GM23248 (cell line): ENCODE data around the gene AMPD3. TPM values are rescaled to one million over a fixed set of nuclear protein-coding genes. Genes with fewer than 3 reads are reported as not detected.
A peak's percentile ranks its signal among the peaks of the same experiment; 100 is the strongest.

Source experiments
- DNase-seq: peaks from one replicate; pipeline ENCODE4 v3.0.0-alpha.2; 2015
- H2AFZ ChIP-seq: fragments of 200-600 bp; sonication (generic); 2 replicates; pipeline ENCODE4 v1.6.1; 2016; ENCODE audit warnings: antibody characterized with exemption
- H3F3A ChIP-seq: fragments of 200-600 bp; sonication (generic); 2 replicates; pipeline ENCODE4 v1.6.1; 2016; ENCODE audit warnings: mild to moderate bottlenecking, antibody characterized with exemption, mixed run types; ENCODE audit not compliant: insufficient read depth
- H3K27ac ChIP-seq: fragments of 200-600 bp; sonication (generic); 2 replicates; pipeline ENCODE4 v1.5.1; 2016; ENCODE audit warnings: mild to moderate bottlenecking
- H3K27me3 ChIP-seq: fragments of 200-600 bp; sonication (generic); replicated peaks from 2 replicates; pipeline ENCODE4 v1.6.1; 2016; ENCODE audit warnings: mild to moderate bottlenecking; ENCODE audit not compliant: insufficient read depth
- H3K36me3 ChIP-seq: fragments of 200-600 bp; sonication (generic); 2 replicates; pipeline ENCODE4 v1.6.1; 2016; ENCODE audit warnings: low read depth, mild to moderate bottlenecking
- H3K4me1 ChIP-seq: fragments of 200-600 bp; sonication (generic); 2 replicates; pipeline ENCODE4 v1.6.1; 2016; ENCODE audit warnings: mild to moderate bottlenecking; ENCODE audit not compliant: insufficient read depth
- H3K4me2 ChIP-seq: fragments of 200-600 bp; sonication (generic); one replicate; pipeline ENCODE4 v1.6.1; 2016; ENCODE audit warnings: mild to moderate bottlenecking; ENCODE audit not compliant: unreplicated experiment
- H3K4me3 ChIP-seq: fragments of 200-600 bp; sonication (generic); 2 replicates; pipeline ENCODE4 v1.5.1; 2016; ENCODE audit warnings: mild to moderate bottlenecking
- H3K79me2 ChIP-seq: fragments of 200-600 bp; sonication (generic); 2 replicates; pipeline ENCODE4 v1.6.1; 2016; ENCODE audit warnings: mild to moderate bottlenecking; ENCODE audit not compliant: insufficient read depth
- H3K9ac ChIP-seq: fragments of 200-600 bp; sonication (generic); 2 replicates; pipeline ENCODE4 v1.6.1; 2016; ENCODE audit warnings: mild to moderate bottlenecking
- H3K9me2 ChIP-seq: fragments of 200-600 bp; sonication (generic); 2 replicates; pipeline ENCODE4 v1.6.1; 2016; ENCODE audit warnings: mixed run types, mild to moderate bottlenecking, moderate library complexity; ENCODE audit not compliant: insufficient read depth
- H3K9me3 ChIP-seq: fragments of 200-600 bp; sonication (generic); one replicate; pipeline ENCODE4 v1.6.1; 2017; ENCODE audit warnings: low read depth
- H4K20me1 ChIP-seq: fragments of 200-600 bp; sonication (generic); 2 replicates; pipeline ENCODE4 v1.6.0; 2016; ENCODE audit not compliant: insufficient read depth
- EZH2 ChIP-seq: fragments of 200-600 bp; sonication (generic); IDR thresholded peaks from 2 replicates; pipeline ENCODE4 v1.6.1; 2018; ENCODE audit warnings: antibody characterized with exemption, mild to moderate bottlenecking; ENCODE audit not compliant: insufficient read depth, poor library complexity, severe bottlenecking
- EZH2phosphoT487 ChIP-seq: fragments of 200-600 bp; sonication (generic); IDR thresholded peaks from 2 replicates; pipeline ENCODE4 v1.6.1; 2018; ENCODE audit warnings: antibody characterized with exemption, moderate library complexity, mild to moderate bottlenecking, low read depth; ENCODE audit not compliant: insufficient read depth
- WGBS, 2 experiments: methylation state at CpG; one replicate each; pipeline ENCODE4 v1.1.6; 2015 to 2017; ENCODE audit warnings: low lambda C conversion rate in 2 of 2, low coverage in 1 of 2; ENCODE audit errors: missing lambda C conversion rate in 2 of 2; 5-methylcytosine and 5-hydroxymethylcytosine counted together
- in situ Hi-C: fragments of 300-500 bp; cut with MboI; formaldehyde crosslinking; loops from 2 replicates; pipeline ENCODE4 v1.15.0; 2020
- polyA plus RNA-seq: library from polyadenylated mRNA; unstranded; fragments of >200 nt; fragmentation: Nextera tagmentation; extraction: Ambion mirVana; gene quantifications from 2 replicates; pipeline ENCODE4 v1.2.1, GENCODE V29; 2016
- total RNA-seq: library from RNA; depleted of rRNA; stranded (reverse); fragments of >200 nt; shearing (Covaris generic); gene quantifications from 2 replicates; pipeline ENCODE4 v1.2.3, GENCODE V29; 2014

Gene AMPD3
- total and polyA plus RNA-seq, 2 experiments from 2014 or later: 3.3 to 4.9 TPM

DNA sequence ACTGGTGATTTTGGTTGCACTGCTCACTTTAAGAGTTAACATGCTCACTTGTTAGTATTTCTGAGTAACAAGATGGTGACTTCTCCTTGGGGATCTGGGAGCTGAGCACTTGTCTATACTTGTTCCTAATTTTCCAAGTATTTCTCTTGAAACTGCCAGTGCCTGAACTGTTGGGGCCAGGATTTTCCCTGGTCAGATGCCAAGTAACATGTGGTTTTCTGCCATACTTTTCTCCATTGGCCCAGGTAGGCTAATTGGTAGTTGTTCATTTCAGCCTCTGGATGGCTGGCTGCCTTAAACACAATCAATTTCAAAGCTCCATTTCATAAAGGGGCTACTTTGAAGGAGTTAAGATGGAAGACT is 50.9 kb downstream of the AMPD3 start:
- no peak overlapping the region for H3K27ac ChIP-seq
- H3K4me1 ChIP-seq: no peaks in the 10 kb centered on the region
- no peaks in the 10 kb centered on the region for H3F3A ChIP-seq
- DNase-seq: no peak
- H3K9me3 ChIP-seq: no peaks in the 10 kb centered on the region
- TF ChIP-seq EZH2phosphoT487: no peak
- TF ChIP-seq EZH2: no peak
- no peak overlapping the region for H3K4me2 ChIP-seq
- no peaks in the 10 kb centered on the region for H3K79me2 ChIP-seq
- H3K9me2 ChIP-seq: no peaks in the 10 kb centered on the region
- H3K9ac ChIP-seq: no peak overlapping the region
- no peaks in the 10 kb centered on the region for H3K27me3 ChIP-seq
- H2AFZ ChIP-seq: no peak overlapping the region
- no peak overlapping the region for H3K4me3 ChIP-seq
- H3K36me3 ChIP-seq: no peaks in the 10 kb centered on the region
- in situ Hi-C loops: no loop called here
- H4K20me1 ChIP-seq: no peaks in the 10 kb centered on the region

DNA sequence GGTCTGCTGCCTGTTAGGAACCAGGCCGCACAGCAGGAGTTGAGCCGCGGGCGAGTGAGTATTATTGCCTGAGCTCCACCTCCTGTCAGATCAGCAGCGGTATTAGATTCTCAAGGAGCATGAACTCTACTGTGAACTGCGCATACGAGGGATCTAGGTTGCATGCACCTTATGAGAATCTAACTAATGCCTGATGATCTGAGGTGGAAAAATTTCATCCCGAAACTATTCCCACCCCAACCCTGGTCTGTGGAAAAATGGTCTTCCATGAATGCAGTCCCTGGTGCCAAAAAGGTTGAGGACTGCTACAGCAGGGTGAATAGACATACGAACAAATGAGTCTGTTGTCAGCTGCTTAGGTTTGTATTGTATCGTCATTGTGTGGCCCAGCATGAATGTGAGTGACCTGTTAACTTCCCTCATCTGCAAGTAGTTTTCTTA is 56.1 kb downstream of the AMPD3 start:
- no peaks in the 10 kb centered on the region for H4K20me1 ChIP-seq
- TF ChIP-seq EZH2: no peak
- TF ChIP-seq EZH2phosphoT487: no peak
- H2AFZ ChIP-seq: no peak overlapping the region
- in situ Hi-C loops: no loop called here
- no peaks in the 10 kb centered on the region for H3K9me2 ChIP-seq
- no peaks in the 10 kb centered on the region; the same call in 1 of the 2 replicates for H3K36me3 ChIP-seq
- no peak overlapping the region for H3K27ac ChIP-seq
- H3K4me3 ChIP-seq: no peak overlapping the region
- H3K9me3 ChIP-seq: no peaks in the 10 kb centered on the region
- no peaks in the 10 kb centered on the region for H3K27me3 ChIP-seq
- H3K4me1 ChIP-seq: peaks cover 14% of the 10 kb centered on the region
- no peak overlapping the region for H3K4me2 ChIP-seq
- no peak for DNase-seq
- WGBS, 2 experiments: 83 to 86% methylated on average over 10 of the region's 10 CpGs
- H3F3A ChIP-seq: peaks cover 15% of the 10 kb centered on the region
- H3K79me2 ChIP-seq: no peaks in the 10 kb centered on the region
- H3K9ac ChIP-seq: no peak overlapping the region

DNA sequence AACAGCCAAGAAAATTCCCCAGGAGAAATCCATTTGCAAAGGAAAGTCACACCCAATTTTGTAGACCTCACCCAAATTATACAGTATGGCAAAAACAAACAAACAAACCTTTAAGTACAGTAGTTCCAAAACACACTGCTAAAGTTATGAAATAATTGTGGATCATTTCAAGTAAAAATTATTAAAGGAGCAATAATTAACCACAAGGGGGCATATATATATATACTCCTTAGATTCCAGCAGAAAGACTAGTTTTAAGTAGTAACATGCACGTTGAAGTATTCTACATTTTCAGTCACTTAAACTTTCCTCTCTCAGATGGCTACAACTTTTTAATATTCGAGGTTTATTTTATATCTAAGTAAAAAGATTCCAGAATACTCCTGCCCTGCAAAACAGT is 59.1 kb downstream of the AMPD3 start:
- Histone ChIP-seq H4K20me1 (no peaks in the 10 kb centered on the region), H2AFZ (no peak overlapping the region), H3K9ac (no peak overlapping the region), H3K4me3 (no peak overlapping the region), H3K79me2 (no peaks in the 10 kb centered on the region), H3K27me3 (no peaks in the 10 kb centered on the region), H3K9me3 (no peaks in the 10 kb centered on the region), H3F3A (peaks cover 15% of the 10 kb centered on the region), H3K4me1 (peaks cover 14% of the 10 kb centered on the region), H3K4me2 (peak overlapping the region; percentile 2), H3K36me3 (no peaks in the 10 kb centered on the region; the same call in 1 of the 2 replicates), H3K27ac (peak overlapping the region; percentile 48), H3K9me2 (no peaks in the 10 kb centered on the region)
- DNase-seq: peak; percentile 64
- WGBS, 2 experiments: 28 to 30% methylated on average over 2 of the region's 2 CpGs
- in situ Hi-C loops: no loop called here
- TF ChIP-seq EZH2 (no peak), EZH2phosphoT487 (no peak)

DNA sequence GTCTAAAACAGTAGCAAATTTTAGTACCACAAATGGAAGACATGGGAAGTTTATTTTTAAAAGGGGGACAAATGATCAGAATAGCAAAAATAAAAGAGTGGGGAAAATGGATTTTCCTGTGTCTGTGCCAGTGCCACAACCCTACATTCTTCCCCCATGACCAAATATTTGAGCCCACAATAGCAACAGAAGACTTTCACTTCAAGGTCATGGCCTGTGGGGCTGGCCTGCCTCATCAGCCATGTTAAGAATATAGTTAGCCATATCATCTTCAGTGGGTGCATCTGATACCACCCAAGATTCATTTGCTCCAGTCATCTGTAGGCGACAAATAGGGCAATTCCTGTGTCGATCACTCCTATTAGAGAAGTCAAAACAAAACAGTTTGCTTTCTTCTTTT is 59.6 kb downstream of the AMPD3 start:
- WGBS, 2 experiments: 98% methylated on average over 2 of the region's 2 CpGs
- Histone ChIP-seq H3K4me2 (peak overlapping the region; percentile 2), H3K4me1 (peaks cover 14% of the 10 kb centered on the region), H4K20me1 (no peaks in the 10 kb centered on the region), H3K9me2 (no peaks in the 10 kb centered on the region), H3K4me3 (no peak overlapping the region), H3K9me3 (no peaks in the 10 kb centered on the region), H3F3A (peaks cover 15% of the 10 kb centered on the region), H2AFZ (no peak overlapping the region), H3K27me3 (no peaks in the 10 kb centered on the region), H3K9ac (no peak overlapping the region), H3K27ac (peak overlapping the region; percentile 48), H3K36me3 (peaks cover 5% of the 10 kb centered on the region), H3K79me2 (no peaks in the 10 kb centered on the region)
- peak; percentile 56 for DNase-seq
- TF ChIP-seq EZH2 (no peak), EZH2phosphoT487 (no peak)
- in situ Hi-C loops: no loop called here

DNA sequence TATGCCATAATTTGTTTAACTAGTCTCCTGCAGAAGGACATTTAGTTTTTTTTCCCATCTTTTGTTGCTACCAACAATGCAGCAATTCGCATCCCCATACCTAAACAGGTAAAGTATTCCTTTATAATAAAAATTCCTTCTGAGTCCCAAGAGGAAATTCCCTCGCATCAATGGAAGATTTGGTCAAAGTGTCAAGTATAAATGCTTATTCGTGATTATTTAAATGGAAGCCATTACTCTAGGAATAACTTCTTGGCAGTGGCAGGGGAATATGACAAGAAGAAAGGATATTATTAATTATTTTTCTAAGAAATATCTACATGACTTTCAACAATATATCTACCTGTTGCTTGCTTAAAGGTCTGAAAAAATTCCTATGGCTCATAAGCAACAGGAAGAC is 60.4 kb downstream of the AMPD3 start:
- Histone ChIP-seq H4K20me1 (no peaks in the 10 kb centered on the region), H3K36me3 (peaks cover 6% of the 10 kb centered on the region), H3K9ac (no peak overlapping the region), H3K79me2 (no peaks in the 10 kb centered on the region), H3K4me2 (no peak overlapping the region), H3K9me3 (no peaks in the 10 kb centered on the region), H3K9me2 (no peaks in the 10 kb centered on the region), H3K27ac (no peak overlapping the region), H3K4me3 (no peak overlapping the region), H3F3A (peaks cover 15% of the 10 kb centered on the region), H2AFZ (no peak overlapping the region), H3K4me1 (peaks cover 14% of the 10 kb centered on the region), H3K27me3 (no peaks in the 10 kb centered on the region)
- in situ Hi-C loops: no loop called here
- TF ChIP-seq EZH2phosphoT487 (no peak), EZH2 (no peak)
- WGBS, 2 experiments: 81 to 85% methylated on average over 3 of the region's 3 CpGs
- DNase-seq: no peak
